HG03066 (cell line): ENCODE data around the gene COMMD7.
"Not testable (repeated sequence)": the region's sequence is repeated elsewhere in the genome, so short reads cannot be mapped to it uniquely, and the experiment has no call there.

Experiments used
- ATAC-seq: cut with Tn5 transposase; IDR thresholded peaks from one replicate; pipeline ENCODE4 v1.9.1; 2021; ENCODE audit warnings: low read depth; ENCODE audit not compliant: unreplicated experiment

Gene COMMD7

DNA sequence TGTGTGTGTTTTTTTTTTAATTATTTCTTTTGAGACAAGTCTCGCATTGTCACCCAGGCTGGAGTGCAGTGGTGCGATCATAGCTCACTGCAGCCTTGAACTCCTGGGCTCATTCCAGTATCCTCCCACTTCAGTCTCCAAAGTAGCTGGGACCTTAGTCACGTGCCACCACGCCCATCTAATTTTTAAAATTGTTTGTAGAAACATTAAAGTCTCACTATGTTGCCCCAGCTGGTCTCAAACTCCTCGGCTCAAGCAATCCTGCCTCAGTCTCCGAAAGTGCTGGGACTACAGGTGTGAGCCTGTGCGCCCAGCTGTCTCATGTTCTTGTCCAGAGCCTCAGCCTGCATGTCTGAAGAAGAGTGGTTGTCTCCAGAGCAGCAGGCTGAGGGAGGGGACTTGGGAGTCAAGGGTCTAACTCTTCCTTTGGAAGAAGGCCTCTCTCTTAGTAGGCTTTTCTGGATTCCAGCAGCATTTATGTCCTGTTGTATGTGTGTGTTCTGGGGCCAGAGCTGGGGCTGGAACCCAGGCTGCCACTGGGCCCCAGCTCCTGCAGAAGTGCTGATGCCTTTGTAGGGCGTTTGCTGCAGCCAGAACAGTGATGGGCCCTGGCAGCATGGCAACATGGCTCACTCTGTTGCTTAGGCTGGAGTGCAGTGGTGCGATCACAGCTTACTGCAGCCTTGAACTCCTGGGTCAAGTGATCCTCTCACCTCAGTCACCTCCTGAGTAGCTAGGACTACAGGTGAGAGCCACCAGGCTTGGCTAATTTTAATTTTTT lies 24.3 kb upstream of the COMMD7 start:
- ATAC-seq, result no peak

DNA sequence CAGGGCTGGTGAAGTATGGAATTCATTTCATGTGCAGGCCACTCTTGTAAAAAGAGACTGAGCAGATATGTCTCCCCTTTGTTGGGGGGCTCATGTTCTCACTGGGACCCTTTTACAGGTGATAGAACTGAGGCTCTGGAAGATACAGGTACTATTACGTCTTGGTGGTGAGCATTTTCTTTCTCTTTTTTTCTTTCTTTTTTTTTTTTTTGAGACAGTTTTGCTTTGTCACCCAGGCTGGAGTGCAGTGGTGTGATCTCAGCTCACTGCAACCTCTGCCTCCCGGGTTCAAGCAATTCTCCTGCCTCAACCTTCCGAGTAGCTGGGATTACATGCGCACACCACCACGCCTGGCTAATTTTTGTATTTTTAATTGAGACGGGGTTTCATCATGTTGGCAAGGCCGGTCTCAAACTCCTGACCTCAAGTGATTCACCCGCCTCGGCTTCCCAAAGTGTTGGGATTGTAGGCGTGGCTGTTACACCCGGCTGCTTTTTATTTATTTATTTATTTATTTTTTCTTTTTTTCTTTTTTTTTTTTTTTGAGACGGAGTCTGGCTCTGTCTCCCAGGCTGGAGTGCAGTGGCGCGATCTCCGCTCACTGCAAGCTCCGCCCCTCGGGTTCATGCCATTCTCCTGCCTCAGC lies 22.1 kb upstream of the COMMD7 start:
- ATAC-seq, result not testable (repeated sequence)

DNA sequence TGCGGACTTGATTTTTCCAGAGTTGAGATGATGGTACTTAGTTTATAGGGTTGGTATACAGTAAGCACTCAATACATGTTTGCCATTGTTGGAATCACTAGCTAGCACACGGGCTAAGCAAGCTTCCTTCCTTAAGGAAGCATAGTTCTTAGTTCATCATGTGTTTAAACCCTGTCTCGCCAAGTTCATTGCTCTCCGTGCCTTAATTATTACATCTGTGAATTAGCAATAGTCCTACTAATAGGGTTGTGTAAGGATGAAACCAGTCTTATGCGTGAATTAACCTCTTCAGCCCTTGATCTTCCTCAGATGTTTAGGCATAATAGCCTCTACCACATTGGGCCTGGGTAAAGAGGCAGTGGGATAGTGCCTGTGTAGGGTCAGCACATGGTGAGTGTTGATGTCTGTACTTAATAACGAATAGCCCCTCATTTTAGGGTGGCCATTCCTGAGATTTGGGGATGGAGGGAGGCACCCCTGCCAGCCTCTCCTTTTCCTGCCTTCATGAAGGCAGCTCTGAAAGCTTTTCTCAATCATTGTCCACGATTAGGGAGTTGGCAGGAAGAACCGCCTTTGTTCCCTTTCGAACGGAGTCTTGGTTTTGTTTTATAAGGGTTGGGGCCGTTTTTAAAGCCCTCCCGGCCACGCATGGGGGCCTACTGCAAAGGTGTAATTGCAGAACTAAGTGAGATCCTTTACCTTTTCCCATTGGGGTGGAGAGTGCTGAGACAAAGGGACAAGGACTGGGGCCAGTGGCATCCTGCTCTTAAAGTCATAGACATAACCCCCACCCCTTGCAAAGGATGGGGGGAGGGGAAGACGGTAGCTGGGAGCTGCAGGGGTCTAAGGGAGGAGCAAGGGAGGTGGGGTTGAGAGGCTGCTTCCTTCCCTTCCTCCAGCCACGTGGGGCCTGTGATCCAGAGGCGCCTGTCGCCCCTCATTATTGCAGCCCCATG lies 21.0 kb upstream of the COMMD7 start:
- ATAC-seq, result no peak

DNA sequence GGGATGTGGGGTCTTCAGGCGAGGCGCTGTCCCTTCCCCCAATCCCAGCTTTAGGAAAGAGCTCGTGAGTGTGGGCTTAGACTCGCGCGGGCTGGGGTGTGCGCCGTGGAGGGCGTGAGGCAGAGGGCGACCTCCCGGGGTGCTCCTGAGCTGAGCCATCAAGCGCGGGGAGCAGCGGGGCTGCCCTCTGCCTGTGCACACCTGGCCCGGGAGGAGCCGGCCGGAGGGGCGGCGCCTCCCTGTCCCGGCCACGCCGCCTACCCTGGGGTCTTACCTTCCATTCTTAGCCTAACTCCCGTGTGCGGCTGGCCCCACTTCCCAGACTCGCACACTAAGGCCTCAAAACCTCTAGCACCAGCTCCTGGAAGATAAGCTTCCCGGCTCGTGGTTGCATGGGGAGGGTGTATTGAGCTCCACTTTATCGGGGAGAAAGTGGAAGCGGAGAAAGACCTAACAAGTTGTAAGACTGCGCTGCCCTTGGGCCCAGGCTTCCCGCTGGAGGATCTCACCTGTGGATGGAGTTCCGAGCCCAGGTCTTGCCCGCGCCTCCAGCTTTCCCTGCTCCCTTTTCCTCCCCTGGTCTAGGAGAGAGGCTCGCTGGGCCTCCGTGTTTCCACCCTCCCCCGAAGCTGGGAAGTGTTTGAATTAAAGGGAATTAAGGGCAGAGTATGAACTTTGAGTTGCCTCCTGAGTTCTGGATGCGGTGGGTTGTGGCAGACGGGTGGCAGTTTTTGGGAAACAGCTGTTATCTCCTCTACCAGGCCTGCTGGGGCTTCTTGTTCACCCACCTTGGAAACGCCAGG lies 20.1 kb upstream of the COMMD7 start:
- ATAC-seq, result no peak

DNA sequence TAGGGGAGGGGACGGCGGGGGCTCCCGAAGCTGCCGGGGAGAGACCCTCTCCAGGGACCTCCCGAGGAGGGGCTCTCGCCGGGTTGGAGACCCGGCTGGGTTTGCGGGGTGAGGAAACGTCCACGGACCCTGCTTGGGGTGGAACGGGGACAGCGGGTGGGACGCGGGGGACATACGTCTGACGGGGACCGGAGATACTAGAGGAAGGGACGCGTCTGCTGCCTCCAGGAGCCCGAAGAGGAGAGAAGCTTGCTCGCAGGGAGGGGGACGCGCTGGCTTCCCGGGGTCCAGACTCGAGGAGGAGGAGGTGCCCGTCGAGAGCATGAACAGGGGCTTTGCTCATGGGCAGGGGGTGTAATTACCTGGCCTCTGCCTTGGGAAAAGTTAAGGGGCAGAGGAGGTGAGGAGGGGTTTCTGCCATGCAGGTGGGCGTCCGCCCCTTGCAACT lies 19.5 kb upstream of the COMMD7 start:
- ATAC-seq, result no peak

DNA sequence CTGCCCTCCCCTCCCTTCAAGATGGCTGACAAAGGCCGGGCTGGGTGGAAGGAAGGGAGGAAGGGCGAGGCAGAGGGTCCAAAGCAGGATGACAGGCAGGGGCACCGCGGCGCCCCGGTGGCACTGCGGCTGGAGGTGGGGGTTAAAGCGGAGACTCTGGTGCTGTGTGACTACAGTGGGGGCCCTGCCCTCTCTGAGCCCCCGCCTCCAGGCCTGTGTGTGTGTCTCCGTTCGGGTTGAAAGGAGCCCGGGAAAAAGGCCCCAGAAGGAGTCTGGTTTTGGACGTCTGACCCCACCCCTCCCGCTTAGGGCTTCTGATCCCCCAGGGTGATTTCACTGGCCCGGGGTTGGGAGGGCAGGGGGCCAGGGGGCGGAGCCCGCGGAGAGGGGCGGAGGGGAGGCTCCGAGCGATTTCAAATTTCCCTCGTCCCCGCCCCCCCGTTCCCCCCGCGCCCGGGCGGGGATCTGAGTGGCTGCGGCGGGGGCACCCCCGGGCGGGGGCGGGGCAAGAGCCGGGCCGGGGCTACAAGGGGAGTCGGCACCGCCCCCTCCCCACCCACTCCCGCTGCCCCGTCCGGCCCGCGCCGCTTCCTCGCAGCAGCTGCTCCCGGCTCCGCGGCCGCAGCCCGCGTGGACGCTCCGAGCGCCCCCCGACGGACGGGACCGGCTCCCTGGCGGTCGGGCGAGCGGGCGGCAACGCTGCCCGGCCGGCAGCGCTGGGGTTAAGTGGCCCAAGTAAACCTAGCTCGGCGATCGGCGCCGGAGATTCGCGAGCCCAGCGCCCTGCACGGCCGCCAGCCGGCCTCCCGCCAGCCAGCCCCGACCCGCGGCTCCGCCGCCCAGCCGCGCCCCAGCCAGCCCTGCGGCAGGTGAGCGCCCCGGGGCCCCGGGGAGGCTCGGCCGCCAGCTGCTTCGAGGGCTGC lies 18.8 kb upstream of the COMMD7 start, which contains the start of gene DNMT3B:
DNMT3B (plus strand) TSS at position 555 of the 923 bp plus-strand sequence. CDS start 17,939 bp downstream, outside the sequence.
- no peak for ATAC-seq

DNA sequence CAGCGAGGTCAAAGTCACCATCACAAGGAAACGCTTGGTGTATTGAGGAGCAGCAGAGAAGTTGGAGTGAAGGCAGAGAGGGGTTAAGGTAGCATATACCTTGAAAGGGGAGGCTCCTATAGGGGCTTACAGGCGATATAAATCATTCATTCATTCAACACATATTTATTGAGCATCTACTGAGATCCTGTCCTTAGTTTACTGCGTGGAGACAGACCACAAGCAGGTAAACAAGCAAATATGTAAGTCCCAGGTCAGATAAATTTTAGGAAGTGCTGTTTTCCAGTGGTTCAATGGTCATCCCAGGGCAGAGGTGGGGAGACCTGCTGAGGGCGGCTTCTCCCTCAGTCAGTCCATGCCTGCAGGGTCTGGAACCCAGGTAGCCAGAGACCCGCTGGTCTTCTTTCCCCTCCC lies 18.2 kb upstream of the COMMD7 start:
- ATAC-seq, result no peak

DNA sequence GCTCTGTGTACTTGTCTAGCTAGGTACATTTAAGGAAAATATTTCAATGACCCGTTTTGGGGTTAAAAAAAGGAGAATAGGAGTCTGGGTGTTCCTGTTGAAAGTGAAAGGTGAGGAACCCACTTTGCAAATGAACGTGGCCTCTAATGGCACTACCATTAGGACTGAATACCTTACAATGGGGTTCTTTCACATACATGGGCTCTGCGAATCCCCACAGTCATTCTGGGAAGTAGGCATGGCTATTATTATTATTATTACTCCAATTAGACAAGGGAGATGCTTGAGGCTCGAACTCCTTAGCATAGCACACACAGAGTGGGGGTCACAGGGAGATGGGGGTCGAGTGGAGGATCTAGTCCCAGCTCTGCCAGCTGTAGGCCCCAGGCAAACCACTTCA lies 12.9 kb upstream of the COMMD7 start:
- no peak for ATAC-seq

DNA sequence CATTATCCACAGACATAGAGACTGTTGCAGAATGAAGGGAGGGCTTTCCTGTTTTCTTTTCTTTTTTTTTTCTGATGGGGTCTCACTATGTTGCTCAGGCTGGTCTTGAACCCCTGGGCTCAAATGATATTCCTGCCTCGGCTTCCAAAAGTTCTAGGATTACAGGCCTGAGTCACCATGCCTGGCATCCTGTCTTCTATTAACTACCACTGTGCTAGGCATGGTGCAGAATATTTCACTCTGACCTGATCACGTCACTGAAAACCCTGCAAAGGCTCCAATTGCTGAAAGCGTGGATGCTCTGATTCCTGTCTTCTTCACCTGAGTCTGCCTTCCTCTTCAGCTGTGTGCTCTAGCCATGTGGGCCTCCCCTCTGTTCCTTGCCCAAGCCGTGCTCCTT lies 10.5 kb upstream of the COMMD7 start:
- ATAC-seq, result no peak

DNA sequence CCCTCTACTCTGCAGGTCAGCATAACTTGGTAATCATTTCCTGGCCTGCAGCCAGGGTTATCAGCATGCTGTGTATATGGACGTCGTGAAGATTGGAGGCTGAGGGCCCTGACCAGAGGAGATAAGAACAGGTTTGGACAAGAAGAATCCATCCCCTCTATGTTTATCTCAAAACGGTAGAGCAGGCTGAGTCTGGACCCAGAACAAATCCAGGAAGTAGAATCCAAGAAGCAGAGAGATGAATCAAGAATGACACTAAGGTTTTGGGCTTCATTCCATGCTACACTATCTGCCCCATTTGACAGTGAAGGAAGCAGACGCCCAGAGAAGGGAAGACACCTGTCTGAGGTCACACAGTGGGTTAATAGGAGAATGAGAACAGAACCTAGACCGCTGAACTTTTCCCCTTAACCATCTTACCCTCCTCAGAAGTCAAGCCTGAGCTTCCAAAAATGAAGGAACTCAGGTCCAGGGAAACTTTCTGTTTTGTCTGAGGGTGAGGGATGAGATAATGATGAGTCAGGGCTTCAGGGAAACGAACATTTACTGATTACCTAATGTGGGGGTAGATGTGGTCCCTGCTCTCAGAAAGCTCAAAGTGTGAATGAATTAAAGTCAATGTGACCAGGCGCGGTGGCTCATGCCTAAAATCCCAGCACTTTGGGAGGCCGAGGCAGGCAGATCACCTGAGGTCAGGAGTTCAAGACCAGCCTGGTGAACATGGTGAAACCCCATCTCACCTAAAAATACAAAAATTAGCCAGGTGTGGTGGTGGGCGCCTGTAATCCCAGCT lies 9.4 kb upstream of the COMMD7 start:
- no peak for ATAC-seq

DNA sequence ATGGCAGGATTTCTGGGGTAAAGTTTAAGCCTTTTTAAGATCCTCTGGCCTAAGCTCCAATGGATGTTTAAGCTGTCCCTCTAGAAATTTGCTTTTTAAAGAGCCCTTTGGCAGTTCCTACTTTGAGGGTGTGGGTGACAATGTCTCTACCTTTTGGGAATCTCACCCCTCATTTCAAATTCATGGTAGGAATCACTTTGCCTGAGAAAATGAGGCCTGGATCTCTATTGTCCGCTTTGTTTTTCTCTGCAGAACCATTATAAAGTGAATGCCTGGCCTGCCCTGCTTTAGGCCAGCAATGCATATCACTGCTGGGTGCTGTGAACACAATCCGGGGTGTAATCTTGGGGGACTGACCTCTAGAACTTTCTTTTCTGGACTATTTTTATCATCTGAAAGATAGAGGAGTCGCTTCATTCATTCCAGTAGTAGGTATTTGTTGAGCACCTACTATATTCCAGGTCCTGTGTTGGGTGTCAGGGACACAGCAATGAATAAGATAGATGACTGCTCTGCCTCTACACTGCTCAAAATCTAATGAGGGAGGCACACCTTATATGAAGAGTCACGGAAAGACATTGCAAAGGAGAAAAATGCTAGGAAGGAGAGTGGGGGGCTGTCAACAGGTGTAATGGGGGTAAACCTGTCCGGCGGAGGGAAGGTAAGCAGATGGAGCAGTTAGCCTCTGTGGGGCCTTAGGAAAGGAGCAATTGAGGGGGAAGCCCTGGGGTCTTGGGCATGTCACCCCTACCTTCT lies 8.6 kb upstream of the COMMD7 start:
- ATAC-seq, result no peak

DNA sequence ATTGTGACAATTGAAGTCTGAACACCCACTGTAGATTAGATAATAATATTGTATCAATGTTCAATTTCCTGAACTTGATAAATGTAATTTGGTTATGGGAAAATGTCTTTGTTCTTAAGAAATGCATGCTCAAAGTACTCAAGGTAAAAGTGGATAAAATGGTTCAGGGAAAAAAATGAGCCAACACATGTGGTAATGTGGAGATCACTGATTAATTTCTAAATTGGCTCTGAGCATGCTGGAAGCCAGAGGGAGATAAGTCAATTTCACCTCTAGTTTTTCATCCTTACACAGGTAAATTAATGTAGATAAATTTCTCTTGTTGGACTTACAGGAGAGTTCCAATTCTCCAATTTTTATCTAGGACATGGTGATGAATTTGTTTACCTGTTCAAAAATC lies 8.0 kb upstream of the COMMD7 start:
- no peak for ATAC-seq

DNA sequence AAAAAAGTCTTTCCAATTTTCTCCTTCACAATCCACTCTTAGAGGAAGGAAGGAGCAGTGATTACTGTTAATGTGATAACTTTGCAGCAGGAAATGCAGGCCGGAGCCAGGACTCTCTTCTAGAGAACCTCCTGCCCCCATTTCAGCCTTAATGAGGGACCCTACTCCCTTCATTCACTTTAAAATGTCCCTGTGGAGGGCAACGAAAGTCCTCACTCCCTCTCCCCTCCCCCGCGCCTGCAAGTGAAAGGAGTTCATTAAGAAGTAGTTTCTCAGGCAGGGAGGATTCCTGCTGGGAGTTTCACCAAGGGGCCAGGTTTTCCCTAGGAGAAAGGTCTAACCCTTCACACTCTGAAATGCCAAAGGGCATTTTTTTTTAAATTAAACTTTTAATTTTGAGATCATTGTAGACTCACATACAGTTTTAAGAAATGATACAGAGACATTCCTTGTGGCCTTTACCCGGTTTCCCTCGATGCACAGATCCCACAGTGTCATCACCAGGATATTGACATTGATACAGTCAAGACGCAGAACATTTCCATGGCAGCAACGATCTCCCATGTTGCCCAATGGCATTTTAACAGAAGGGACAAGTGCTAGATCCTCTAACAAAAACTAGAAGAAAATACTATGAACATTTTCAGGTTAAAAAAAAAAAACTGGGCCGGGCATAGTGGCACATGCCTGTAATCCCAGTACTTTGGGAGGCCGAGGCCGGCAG lies 6.8 kb upstream of the COMMD7 start:
- ATAC-seq, result no peak

DNA sequence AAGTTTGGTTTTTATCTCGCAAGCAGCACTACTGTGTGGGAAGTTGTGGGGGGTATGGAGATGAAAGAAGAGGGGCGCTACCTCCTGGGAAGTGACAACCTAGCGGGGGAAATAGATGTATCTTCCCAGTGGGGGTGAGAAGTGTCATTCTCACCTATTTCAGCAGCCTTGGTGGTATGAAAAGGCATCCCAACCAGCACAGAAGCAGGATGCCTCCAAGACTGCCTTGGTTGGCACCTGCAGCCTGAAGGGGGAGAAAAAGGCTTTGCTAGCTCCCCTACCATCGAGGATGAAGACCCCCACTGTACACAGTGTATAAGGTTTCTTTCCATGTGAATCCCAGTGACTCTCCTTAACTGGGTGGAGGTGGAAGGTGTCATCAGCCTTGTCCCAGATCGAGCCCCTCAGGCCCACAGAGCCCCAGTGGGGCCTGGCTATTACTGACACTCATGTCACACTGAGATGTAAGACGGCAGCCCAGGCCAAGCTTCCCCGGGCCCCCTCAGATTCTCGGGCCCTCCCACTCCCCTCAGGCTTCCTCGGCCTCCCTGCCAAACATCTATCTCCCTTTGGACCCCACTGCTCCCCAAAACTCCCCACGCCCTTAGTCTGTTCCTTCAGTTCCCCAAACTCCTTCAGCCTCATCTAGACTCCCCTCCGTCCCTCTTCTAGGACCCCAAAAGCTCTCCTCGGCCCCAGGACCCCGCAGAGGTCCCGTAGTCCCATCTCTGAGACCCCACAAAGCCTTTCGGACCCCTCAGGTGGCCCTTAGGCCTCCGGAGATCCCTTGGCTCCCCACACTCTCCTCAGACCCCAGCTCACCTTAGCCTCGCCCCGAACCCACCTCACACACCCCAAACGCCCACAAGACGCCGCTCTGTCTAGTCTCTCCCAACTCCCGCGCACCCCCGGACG lies 688 bp downstream of the COMMD7 start:
- no peak for ATAC-seq

DNA sequence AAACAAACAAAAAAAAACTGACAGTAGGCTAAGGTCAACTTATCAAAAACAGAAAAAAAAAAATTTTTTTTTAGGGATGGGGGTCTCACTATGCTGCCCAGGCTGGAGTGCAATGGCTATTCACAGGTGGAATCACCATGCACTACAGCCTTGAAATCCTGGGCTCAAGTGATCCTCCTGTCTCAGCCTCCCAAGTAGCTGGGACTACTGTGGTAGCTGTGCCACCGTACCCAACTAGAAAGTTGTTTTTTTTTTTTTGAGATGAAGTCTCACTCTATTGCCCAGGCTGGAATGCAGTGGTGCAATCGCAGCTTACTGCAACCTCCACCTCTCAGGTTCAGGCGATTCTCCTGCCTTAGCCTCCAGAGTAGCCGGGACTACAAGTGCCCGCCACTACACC lies 2.1 kb downstream of the COMMD7 start:
- no peak for ATAC-seq
